Naive B cell (primary cell): ENCODE measurements around the gene GAL. TPM values are rescaled to one million over a fixed set of nuclear protein-coding genes. Genes with fewer than 3 reads are reported as not detected.

Source experiments
- ATAC-seq, 2 donors: fragments of 150-1000 bp; cut with Tn5 transposase; 2 replicates each; pipeline ENCODE4 v1.10.0; 2021; ENCODE audit warnings: low read depth in 2 of 2, mild to moderate bottlenecking in 2 of 2, moderate library complexity in 2 of 2
- DNase-seq: peaks from one replicate; pipeline ENCODE4 v3.0.0; 2022
- H3K27ac Mint-ChIP-seq, 6 donors: one replicate each; pipeline ENCODE4 v1.8.0; 2020 to 2022; ENCODE audit warnings: mild to moderate bottlenecking in 6 of 6, mixed read lengths in 6 of 6, moderate library complexity in 5 of 6, inconsistent platforms in 2 of 6
- H3K27me3 Mint-ChIP-seq, 3 donors: one replicate each; pipeline ENCODE4 v1.8.0; 2021 to 2022; ENCODE audit warnings: mixed read lengths in 3 of 3, mild to moderate bottlenecking in 1 of 3
- H3K36me3 Mint-ChIP-seq, 2 donors: one replicate each; pipeline ENCODE4 v1.8.0; 2020 to 2022; ENCODE audit warnings: mixed read lengths in 2 of 2, inconsistent platforms in 1 of 2, mild to moderate bottlenecking in 1 of 2
- H3K4me1 Mint-ChIP-seq, 3 donors: one replicate each; pipeline ENCODE4 v1.8.0; 2020 to 2022; ENCODE audit warnings: mixed read lengths in 3 of 3, inconsistent platforms in 1 of 3, mild to moderate bottlenecking in 1 of 3, moderate library complexity in 1 of 3
- H3K4me3 Mint-ChIP-seq, 8 donors: one replicate each; pipeline ENCODE4 v1.8.0; 2020 to 2022; ENCODE audit warnings: mild to moderate bottlenecking in 8 of 8, mixed read lengths in 8 of 8, moderate library complexity in 8 of 8, inconsistent platforms in 2 of 8
- H3K9me3 Mint-ChIP-seq, 7 donors: one replicate each; pipeline ENCODE4 v1.8.0; 2020 to 2022; ENCODE audit warnings: mixed read lengths in 7 of 7, mild to moderate bottlenecking in 5 of 7, inconsistent platforms in 2 of 7, moderate library complexity in 1 of 7
- polyA plus RNA-seq, 6 donors: library from polyadenylated mRNA; unstranded; fragments of 300-500 nt; fragmentation: Illumina TruSeq; gene quantifications; one replicate each; pipeline ENCODE4 v1.2.3, GENCODE V29; 2021; ENCODE audit warnings: low read depth in 6 of 6

GAL gene
- polyA plus RNA-seq, 6 donors from 2014 or later, result not detected

- Mint-ChIP-seq H3K9me3 (no peaks in the 10 kb centered on the region), H3K27me3 (peaks cover 0 to 4% (median 0%) of the 10 kb centered on the region in 3 donors), H3K4me3 (no peak overlapping the region), H3K27ac (no peak overlapping the region), H3K4me1 (no peaks in the 10 kb centered on the region), H3K36me3 (no peaks in the 10 kb centered on the region)
- DNase-seq (no peak), ATAC-seq (no peak)
Measured at GRCh38 chr11:68710409-68710808, 26.1 kb downstream of the GAL start.

- Mint-ChIP-seq H3K27me3 (peaks cover 0 to 4% (median 0%) of the 10 kb centered on the region in 3 donors), H3K4me3 (no peak overlapping the region), H3K4me1 (no peaks in the 10 kb centered on the region), H3K27ac (no peak overlapping the region), H3K9me3 (no peaks in the 10 kb centered on the region), H3K36me3 (no peaks in the 10 kb centered on the region)
- no peak for ATAC-seq
- DNase-seq, result no peak
Measured at GRCh38 chr11:68711114-68711513, 26.8 kb downstream of the GAL start.

DNA sequence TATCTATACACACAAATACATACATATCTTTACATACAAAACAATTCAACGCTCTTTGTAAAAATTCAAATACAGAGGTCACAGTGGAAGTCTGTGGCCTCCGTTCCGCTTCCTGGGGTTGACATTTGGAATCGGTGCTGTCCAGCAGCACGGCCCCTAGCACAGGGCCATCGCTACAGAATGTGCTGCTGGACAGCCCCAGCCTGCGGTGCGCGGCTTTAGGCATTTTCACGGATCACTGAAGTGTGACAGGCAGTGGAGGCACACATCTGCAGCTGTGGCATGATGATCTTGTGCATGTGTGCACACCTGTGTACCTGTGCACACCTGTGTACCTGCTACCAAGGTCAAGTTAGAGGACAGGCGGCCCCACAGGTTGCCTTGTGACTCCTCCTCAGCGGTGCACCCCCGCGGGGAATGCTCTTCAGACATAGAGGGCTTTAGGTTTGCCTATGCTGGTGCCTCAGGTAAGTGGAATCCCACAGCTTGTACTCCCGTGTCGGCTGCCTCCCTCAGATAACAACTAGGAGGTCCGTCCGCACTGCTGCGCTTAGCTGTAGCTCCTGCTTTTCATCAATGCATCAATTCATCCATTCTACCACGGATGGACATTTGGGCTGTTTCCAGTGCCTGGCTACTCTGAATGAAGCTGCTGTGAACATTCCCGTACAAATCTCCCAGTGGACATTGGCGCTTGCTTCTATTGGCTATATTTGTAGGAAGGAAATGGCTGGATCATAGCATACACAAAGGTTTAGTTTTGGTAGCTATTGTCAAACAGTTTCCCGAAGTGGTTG, 29.9 kb downstream of the GAL start:
- ATAC-seq, result no peak
- Mint-ChIP-seq H3K27me3 (peaks cover 9 to 13% (median 12%) of the 10 kb centered on the region in 3 donors), H3K9me3 (peaks cover 2 to 9% (median 6%) of the 10 kb centered on the region in 7 donors), H3K4me1 (no peaks in the 10 kb centered on the region), H3K4me3 (no peak overlapping the region), H3K36me3 (peaks cover 0 to 14% of the 10 kb centered on the region in 2 donors), H3K27ac (no peak overlapping the region)
- no peak for DNase-seq

GRCh38 chr11:68715456-68716122, 31.2 kb downstream of the GAL start:
- Mint-ChIP-seq H3K4me3 (no peak overlapping the region), H3K27me3 (peaks cover 13 to 16% (median 14%) of the 10 kb centered on the region in 3 donors), H3K9me3 (peaks cover 9 to 20% (median 18%) of the 10 kb centered on the region in 7 donors), H3K4me1 (no peaks in the 10 kb centered on the region), H3K36me3 (peaks cover 6 to 27% of the 10 kb centered on the region in 2 donors), H3K27ac (no peak overlapping the region)
- no peak for DNase-seq
- ATAC-seq, result no peak

DNA sequence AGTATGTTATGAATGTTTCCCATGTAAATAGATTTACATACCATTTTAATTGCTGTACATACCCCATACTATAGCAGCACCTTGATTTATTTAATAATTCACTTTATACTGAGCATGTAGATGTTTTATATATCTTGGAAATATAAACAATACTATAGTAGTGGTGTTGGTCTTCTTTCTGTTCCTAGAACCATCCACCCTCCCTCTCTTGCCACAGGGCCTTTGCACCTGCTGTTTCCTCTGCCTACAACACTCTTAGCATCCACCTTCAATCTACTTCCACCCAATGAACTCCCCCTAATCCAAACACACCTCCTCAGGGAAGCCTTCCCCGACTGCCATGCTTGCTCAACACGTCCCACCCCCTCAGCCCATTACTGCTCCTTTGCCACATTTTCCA, 36.7 kb downstream of the GAL start:
- no peak for DNase-seq
- Mint-ChIP-seq H3K36me3 (peaks cover 6 to 39% of the 10 kb centered on the region in 2 donors), H3K4me1 (no peaks in the 10 kb centered on the region), H3K27me3 (peaks cover 12 to 24% (median 19%) of the 10 kb centered on the region in 3 donors), H3K9me3 (peaks cover 9 to 26% (median 20%) of the 10 kb centered on the region in 7 donors), H3K4me3 (no peak overlapping the region), H3K27ac (no peak overlapping the region)
- no peak for ATAC-seq

DNA sequence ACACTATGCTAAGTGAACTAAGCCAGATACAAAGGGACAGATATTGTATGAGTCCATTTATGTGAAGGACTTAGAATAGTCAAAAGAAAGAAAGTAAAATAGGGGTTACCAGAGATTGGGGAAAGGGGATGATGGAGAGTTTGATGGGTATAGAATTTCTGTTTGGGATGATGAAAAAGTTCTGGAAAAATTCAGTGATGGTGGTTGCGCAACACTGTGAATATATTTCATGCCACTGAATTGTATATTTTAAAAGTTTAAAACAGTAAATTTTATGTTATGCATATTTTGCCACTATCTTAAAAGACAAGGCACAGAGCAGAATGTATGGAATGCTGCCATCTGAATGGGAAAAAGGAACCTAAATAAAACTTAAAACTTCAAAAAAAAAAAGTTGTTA, 37.8 kb downstream of the GAL start:
- ATAC-seq (no peak), DNase-seq (no peak)
- Mint-ChIP-seq H3K9me3 (peaks cover 9 to 26% (median 20%) of the 10 kb centered on the region in 7 donors), H3K4me3 (peak overlapping the region in 1 of 8 donors; percentile 74), H3K36me3 (peaks cover 6 to 37% of the 10 kb centered on the region in 2 donors), H3K27me3 (peaks cover 12 to 22% (median 18%) of the 10 kb centered on the region in 3 donors), H3K27ac (no peak overlapping the region), H3K4me1 (no peaks in the 10 kb centered on the region)

- peaks cover 6 to 25% of the 10 kb centered on the region in 2 donors for H3K36me3 Mint-ChIP-seq
- H3K4me1 Mint-ChIP-seq, result no peaks in the 10 kb centered on the region
- H3K9me3 Mint-ChIP-seq, result peaks cover 6 to 19% (median 12%) of the 10 kb centered on the region in 7 donors
- DNase-seq, result no peak
- peaks cover 7 to 13% (median 11%) of the 10 kb centered on the region in 3 donors for H3K27me3 Mint-ChIP-seq
- ATAC-seq, result no peak
- H3K4me3 Mint-ChIP-seq, result no peak overlapping the region
- H3K27ac Mint-ChIP-seq, result no peak overlapping the region
Measured at GRCh38 chr11:68724293-68724692, 39.9 kb downstream of the GAL start.

DNA sequence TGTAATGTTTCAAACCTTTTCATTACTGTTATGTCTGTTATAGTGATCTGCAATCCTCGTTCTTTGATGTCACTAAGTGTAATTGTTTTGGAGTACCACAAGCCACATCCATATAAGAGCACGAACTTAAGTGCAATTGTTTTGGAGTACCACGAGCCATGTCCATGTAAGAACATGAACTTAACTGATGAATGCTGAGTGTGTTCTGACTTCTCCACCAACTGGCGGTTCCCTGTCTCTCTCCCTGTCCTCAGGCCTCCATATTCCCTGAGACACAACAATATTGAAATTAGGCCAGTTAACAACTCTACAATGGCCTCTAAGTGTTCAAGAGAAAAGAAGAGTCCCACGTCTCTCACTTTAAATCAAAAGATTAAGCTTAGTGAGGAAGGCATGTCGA, 43.4 kb downstream of the GAL start:
- Mint-ChIP-seq H3K4me3 (no peak overlapping the region), H3K36me3 (no peaks in the 10 kb centered on the region), H3K27ac (no peak overlapping the region), H3K9me3 (no peaks in the 10 kb centered on the region), H3K4me1 (no peaks in the 10 kb centered on the region), H3K27me3 (peaks cover 0 to 6% (median 0%) of the 10 kb centered on the region in 3 donors)
- DNase-seq (no peak), ATAC-seq (no peak)

- Mint-ChIP-seq H3K27me3 (no peaks in the 10 kb centered on the region), H3K9me3 (no peaks in the 10 kb centered on the region), H3K36me3 (no peaks in the 10 kb centered on the region)
Measured at GRCh38 chr11:68734111-68734510, 49.8 kb downstream of the GAL start.

GRCh38 chr11:68735125-68735524, 50.8 kb downstream of the GAL start:
- Mint-ChIP-seq H3K27me3 (no peaks in the 10 kb centered on the region), H3K4me1 (no peaks in the 10 kb centered on the region), H3K27ac (peak overlapping the region in 1 of 6 donors; percentile 84), H3K36me3 (no peaks in the 10 kb centered on the region), H3K9me3 (no peaks in the 10 kb centered on the region), H3K4me3 (no peak overlapping the region)
- DNase-seq, result no peak
- no peak for ATAC-seq

More at GRCh38 chr11:68734111-68734510, 49.8 kb downstream of the GAL start:
- ATAC-seq, result no peak
- Mint-ChIP-seq H3K27ac (peak overlapping the region in 1 of 6 donors; percentile 32), H3K4me1 (no peaks in the 10 kb centered on the region), H3K4me3 (no peak overlapping the region)
- DNase-seq, result no peak

DNA sequence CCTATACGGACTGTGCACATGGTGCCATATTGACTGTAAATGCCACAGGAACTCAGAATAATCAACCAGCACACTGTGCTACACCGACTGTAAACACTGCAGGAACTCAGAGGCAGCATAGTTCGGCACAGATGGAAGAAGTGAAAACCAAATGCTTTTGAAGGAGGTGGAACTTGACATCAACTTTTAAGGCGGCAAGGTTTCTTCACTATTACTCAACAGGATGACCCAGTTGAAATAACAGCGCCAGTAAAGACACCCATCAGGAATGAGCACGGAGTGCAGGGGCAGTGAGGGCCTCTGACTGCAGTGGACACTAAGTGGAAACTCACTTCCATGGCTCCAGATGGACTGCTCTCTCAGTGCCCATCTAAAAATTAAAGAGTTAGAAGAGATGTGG, 51.3 kb downstream of the GAL start:
- Mint-ChIP-seq H3K27me3 (no peaks in the 10 kb centered on the region), H3K4me1 (no peaks in the 10 kb centered on the region), H3K36me3 (no peaks in the 10 kb centered on the region), H3K9me3 (no peaks in the 10 kb centered on the region), H3K27ac (peak overlapping the region in 1 of 6 donors; percentile 74), H3K4me3 (no peak overlapping the region)
- ATAC-seq (no peak), DNase-seq (no peak)
